Esophagus muscularis mucosa (tissue), 4 donors: ENCODE data around the gene CBX6. TPM values are rescaled to one million over a fixed set of nuclear protein-coding genes. Genes with fewer than 3 reads are reported as not detected.

Experiments used
- DNase-seq: peaks from one replicate; pipeline ENCODE4 v3.0.0-alpha.2; 2017; ENCODE audit errors: extremely low spot score
- H3K27ac ChIP-seq, 4 donors: fragments of 200-600 bp; sonication (generic); replicated peaks in 1 of 4; 1 replicate in 3 of 4; 2 replicates in 1 of 4; pipeline ENCODE4 v1.5.1; 2016 to 2019; ENCODE audit warnings: mild to moderate bottlenecking in 1 of 4
- H3K27me3 ChIP-seq, 4 donors: fragments of 200-600 bp; sonication (generic); one replicate each; pipeline versions ENCODE4 v1.5.1 to v1.6.0; 2016 to 2019
- H3K36me3 ChIP-seq, 4 donors: fragments of 200-600 bp; sonication (generic); one replicate each; pipeline ENCODE4 v1.5.1; 2016 to 2019
- H3K4me1 ChIP-seq, 4 donors: fragments of 200-600 bp; sonication (generic); one replicate each; pipeline ENCODE4 v1.5.1; 2016 to 2019
- H3K4me3 ChIP-seq, 4 donors: fragments of 200-600 bp; sonication (generic); 1 replicate in 2 of 4; 2 replicates in 2 of 4; pipeline ENCODE4 v1.5.1; 2016 to 2019; ENCODE audit warnings: mild to moderate bottlenecking in 4 of 4, moderate library complexity in 1 of 4
- H3K9me3 ChIP-seq, 4 donors: fragments of 200-600 bp; sonication (generic); 1 replicate in 3 of 4; 2 replicates in 1 of 4; pipeline ENCODE4 v1.5.1; 2016 to 2019
- CTCF ChIP-seq, 3 experiments: fragments of 200-600 bp in 2 of 3; fragments of 450-650 bp in 1 of 3; sonication (generic) in 2 of 3; IDR thresholded peaks; one replicate each; pipeline ENCODE4 v1.5.1; 2017 to 2019; ENCODE audit warnings: antibody characterized with exemption in 3 of 3, mild to moderate bottlenecking in 2 of 3, moderate library complexity in 1 of 3
- EP300 ChIP-seq: sonication (generic); formaldehyde crosslinking; IDR thresholded peaks from one replicate; pipeline ENCODE4 v1.6.1; 2017; ENCODE audit warnings: antibody characterized with exemption
- POLR2A ChIP-seq: fragments of 450-650 bp; IDR thresholded peaks from one replicate; pipeline ENCODE4 v1.6.1; 2017; ENCODE audit warnings: antibody characterized with exemption, moderate library complexity, mild to moderate bottlenecking, low read depth
- POLR2AphosphoS5 ChIP-seq, 2 donors: sonication (generic); formaldehyde crosslinking; IDR thresholded peaks; one replicate each; pipeline ENCODE4 v1.6.1; 2017; ENCODE audit warnings: antibody characterized with exemption in 2 of 2
- WGBS: methylation state at CpG from one replicate; pipeline ENCODE4 v1.1.5; 2018; 5-methylcytosine and 5-hydroxymethylcytosine counted together
- intact Hi-C: fragments of 100-400 bp; cut with DNase I; formaldehyde crosslinking; loops from one replicate; pipeline ENCODE4 v1.15.1; 2023
- total RNA-seq, 4 donors: library from RNA; depleted of rRNA; stranded (reverse); fragments of >200 nt; gene quantifications; one replicate each; pipeline versions ENCODE4 v1.1.0 to v1.2.1, GENCODE V29; 2016

Gene CBX6
- total RNA-seq, 4 donors from 2014 or later, result 73.7 to 172 (median 129) TPM

GRCh38 chr22:38870791-38871359 is 1.1 kb downstream of the CBX6 start:
- peak overlapping the region; percentile 78 to 99 (median 91) for H3K4me3 ChIP-seq
- TF ChIP-seq POLR2AphosphoS5 (IDR thresholded peaks at IDR 0.05) (no peak), POLR2A (no peak), EP300 (no peak), CTCF (IDR thresholded peaks at IDR 0.05) (no peak)
- H3K4me1 ChIP-seq, result peaks cover 52 to 69% (median 67%) of the 10 kb centered on the region in 4 donors
- no peaks in the 10 kb centered on the region for H3K27me3 ChIP-seq
- no peaks in the 10 kb centered on the region for H3K9me3 ChIP-seq
- intact Hi-C loops, result no loop called here
- no peak for DNase-seq
- peak overlapping the region; percentile 94 to 99 (median 97) for H3K27ac ChIP-seq
- H3K36me3 ChIP-seq, result peaks cover 16 to 41% (median 33%) of the 10 kb centered on the region in 4 donors
- WGBS, result 17% methylated on average over 2 of the region's 2 CpGs

GRCh38 chr22:38870312-38870741 is 1.7 kb downstream of the CBX6 start:
- no peak for DNase-seq
- peak overlapping the region; percentile 78 to 99 (median 91) for H3K4me3 ChIP-seq
- H3K27me3 ChIP-seq, result no peaks in the 10 kb centered on the region
- intact Hi-C loops, result no loop called here
- 2% methylated on average over 11 of the region's 12 CpGs for WGBS
- H3K36me3 ChIP-seq, result peaks cover 17 to 46% (median 38%) of the 10 kb centered on the region in 4 donors
- H3K27ac ChIP-seq, result peak overlapping the region; percentile 94 to 99 (median 97)
- peaks cover 58 to 75% (median 73%) of the 10 kb centered on the region in 4 donors for H3K4me1 ChIP-seq
- no peaks in the 10 kb centered on the region for H3K9me3 ChIP-seq
- peak; percentile 44 to 73 for TF ChIP-seq POLR2AphosphoS5 (IDR thresholded peaks at IDR 0.05)
- TF ChIP-seq CTCF (IDR thresholded peaks at IDR 0.05), result peak; percentile 92 to 95 (median 94)
- TF ChIP-seq POLR2A, result no peak
- TF ChIP-seq EP300, result no peak

GRCh38 chr22:38869663-38870062 is 2.4 kb downstream of the CBX6 start:
- peaks cover 64 to 81% (median 79%) of the 10 kb centered on the region in 4 donors for H3K4me1 ChIP-seq
- no peak for TF ChIP-seq POLR2A
- no peak for TF ChIP-seq CTCF (IDR thresholded peaks at IDR 0.05)
- no peak for TF ChIP-seq EP300
- no peak for TF ChIP-seq POLR2AphosphoS5 (IDR thresholded peaks at IDR 0.05)
- peak overlapping the region; percentile 94 to 99 (median 97) for H3K27ac ChIP-seq
- DNase-seq, result no peak
- intact Hi-C loops, result loop anchor here (2.0 to 5.0 kb wide), 4 partner anchors 57 to 273 kb away; partner anchors contain the start of gene APOBEC3B
- H3K27me3 ChIP-seq, result no peaks in the 10 kb centered on the region
- no peaks in the 10 kb centered on the region for H3K9me3 ChIP-seq
- WGBS, result 74% methylated on average over 3 of the region's 3 CpGs
- peaks cover 17 to 51% (median 43%) of the 10 kb centered on the region in 4 donors for H3K36me3 ChIP-seq
- peak overlapping the region in 1 of 4 donors; percentile 97 for H3K4me3 ChIP-seq

- H3K4me1 ChIP-seq, result peaks cover 72 to 87% (median 85%) of the 10 kb centered on the region in 4 donors
- H3K27ac ChIP-seq, result peak overlapping the region in 1 of 4 donors; percentile 99
- no peaks in the 10 kb centered on the region for H3K27me3 ChIP-seq
- no peaks in the 10 kb centered on the region for H3K9me3 ChIP-seq
- DNase-seq, result no peak
- intact Hi-C loops, result loop anchor here (2.0 to 5.0 kb wide), 4 partner anchors 58 to 273 kb away; partner anchors contain the start of gene APOBEC3B
- TF ChIP-seq EP300 (no peak), CTCF (IDR thresholded peaks at IDR 0.05) (peak; percentile 85 to 97 (median 91)), POLR2AphosphoS5 (IDR thresholded peaks at IDR 0.05) (peak in 1 of 2 donors; percentile 29)
- 10% methylated on average over 6 of the region's 8 CpGs for WGBS
- H3K4me3 ChIP-seq, result no peak overlapping the region
- H3K36me3 ChIP-seq, result peaks cover 17 to 51% (median 43%) of the 10 kb centered on the region in 4 donors
Observed at GRCh38 chr22:38868886-38869381, 3.1 kb downstream of the CBX6 start.
